Islet of Langerhans (tissue), 1 donor: ENCODE results near the gene SERPINB6.
"Not testable (repeated sequence)": the region's sequence is repeated elsewhere in the genome, so short reads cannot be mapped to it uniquely, and the experiment has no call there.

Source experiments
- FAIRE-seq: peaks from one replicate; lab custom pipeline; 2011; peaks lifted over from hg19 to GRCh38; lab: Jason Lieb, UNC

The SERPINB6 gene

GRCh38 chr6:2911171-2911570 is 60.2 kb downstream of the SERPINB6 start:
- no peak for FAIRE-seq

- no peak for FAIRE-seq
Measured at GRCh38 chr6:2909718-2910117, 61.6 kb downstream of the SERPINB6 start.

GRCh38 chr6:2909051-2909606 is 62.2 kb downstream of the SERPINB6 start:
- FAIRE-seq = not testable (repeated sequence)

- FAIRE-seq = not testable (repeated sequence)
Measured at GRCh38 chr6:2908516-2908915, 62.9 kb downstream of the SERPINB6 start.

- FAIRE-seq = not testable (repeated sequence)
Measured at GRCh38 chr6:2903411-2904185, 67.8 kb downstream of the SERPINB6 start.

- not testable (repeated sequence) for FAIRE-seq
Measured at GRCh38 chr6:2901645-2902502, 69.5 kb downstream of the SERPINB6 start.

- no peak for FAIRE-seq
Measured at GRCh38 chr6:2900821-2901644, 70.3 kb downstream of the SERPINB6 start.

GRCh38 chr6:2900221-2900807 is 71.1 kb downstream of the SERPINB6 start:
- FAIRE-seq = no peak

GRCh38 chr6:2899596-2899995 is 71.8 kb downstream of the SERPINB6 start:
- no peak for FAIRE-seq
